ENCODE measurements around the gene NUMA1.

- TF ChIP-seq CTCF (IDR thresholded peaks at IDR 0.05) (no peak), EZH2 (IDR thresholded peaks at IDR 0.05) (no peak), EZH2phosphoT487 (IDR thresholded peaks at IDR 0.05) (no peak)
These were observed 81.0 kb downstream of the NUMA1 start for GRCh38 chr11:71999362-71999761.

Measured in neural progenitor cell (in vitro differentiated cells).